Embryonic facial prominence (tissue), 1 donor: ENCODE results near the gene FAM163B.
"Not testable (repeated sequence)": the region's sequence is repeated elsewhere in the genome, so short reads cannot be mapped to it uniquely, and the experiment has no call there.

Source experiments
- DNase-seq: peaks from one replicate; pipeline ENCODE4 v3.0.0-alpha.2; 2016; ENCODE audit errors: extremely low spot score

The FAM163B gene

DNA sequence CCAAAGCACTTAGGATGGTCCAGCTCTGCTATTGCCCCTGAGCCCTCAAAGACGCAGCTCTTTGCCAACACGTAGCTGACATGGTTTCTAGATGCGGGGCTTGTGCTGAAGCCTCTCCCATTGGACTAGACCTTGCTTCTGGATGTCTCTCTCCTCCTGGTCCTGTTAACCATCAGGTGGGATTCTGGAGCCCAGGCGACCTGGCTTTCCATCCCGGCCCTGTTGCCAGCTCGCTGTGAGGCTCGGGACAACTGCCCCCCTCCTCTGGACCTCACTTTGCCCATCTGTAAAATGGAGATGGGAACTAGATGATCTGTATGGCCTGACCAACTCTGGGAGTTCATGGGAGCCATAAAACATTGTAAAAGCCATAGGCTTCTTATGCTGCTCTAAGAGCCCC lies 31.0 kb upstream of the FAM163B start:
- no peak for DNase-seq

DNA sequence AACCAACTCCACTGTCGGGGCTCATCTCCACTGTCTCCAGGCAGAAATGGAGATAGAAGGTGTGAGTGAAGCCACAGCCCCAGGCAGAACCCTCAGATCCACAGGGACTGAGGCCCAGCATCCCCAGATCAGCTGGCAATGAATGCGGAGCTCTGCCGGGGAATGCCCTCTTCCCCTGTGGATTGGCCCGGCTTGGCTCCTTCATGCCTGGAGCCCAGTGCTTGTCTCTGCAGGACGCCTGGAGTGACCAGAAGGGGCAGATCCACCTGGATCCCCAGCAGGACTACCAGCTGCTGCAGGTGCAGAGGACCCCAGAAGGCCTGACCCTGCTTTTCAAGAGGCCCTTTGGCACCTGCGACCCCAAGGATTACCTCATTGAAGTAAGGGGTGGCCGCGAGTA lies 30.4 kb upstream of the FAM163B start:
- no peak for DNase-seq

DNA sequence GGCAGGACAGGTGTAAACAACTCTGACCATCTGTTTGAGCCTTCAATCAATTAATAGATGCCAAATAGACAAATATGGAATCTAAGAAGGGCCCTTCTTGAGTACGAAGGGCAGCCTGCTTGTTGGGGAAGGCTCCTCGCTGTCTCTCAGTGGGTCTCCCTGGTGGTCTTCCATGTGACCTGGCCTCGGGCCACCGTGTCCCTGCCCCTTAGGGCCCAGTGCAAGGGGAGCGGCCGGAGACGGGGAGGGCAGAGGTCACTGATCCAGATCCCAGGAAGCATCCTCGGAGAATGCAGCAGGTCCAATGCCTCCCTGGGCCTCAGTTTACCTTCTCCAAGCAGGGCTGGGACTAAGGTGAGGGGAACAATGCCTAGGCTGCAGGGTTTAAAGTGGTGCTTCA lies 29.5 kb upstream of the FAM163B start:
- no peak for DNase-seq

DNA sequence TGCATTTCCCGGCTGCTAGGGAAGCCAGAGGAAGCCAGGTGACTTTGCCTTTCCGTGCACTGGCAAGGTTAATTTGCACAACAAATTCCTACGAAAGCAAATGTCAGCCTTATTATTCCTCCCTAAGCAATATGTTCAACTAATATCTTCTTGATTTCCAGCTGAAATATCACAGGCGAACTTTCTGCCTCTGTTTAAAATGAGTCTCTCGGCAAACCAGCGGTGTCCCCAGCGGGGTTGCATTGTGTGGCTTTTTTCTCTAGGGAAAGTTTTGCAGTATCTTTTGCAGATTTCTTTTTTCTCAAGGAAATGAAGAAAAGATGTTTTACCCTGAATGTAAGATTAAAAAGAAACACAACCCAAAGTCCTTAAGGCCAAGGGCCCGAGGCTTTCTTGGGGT lies 28.9 kb upstream of the FAM163B start:
- no peak for DNase-seq

DNA sequence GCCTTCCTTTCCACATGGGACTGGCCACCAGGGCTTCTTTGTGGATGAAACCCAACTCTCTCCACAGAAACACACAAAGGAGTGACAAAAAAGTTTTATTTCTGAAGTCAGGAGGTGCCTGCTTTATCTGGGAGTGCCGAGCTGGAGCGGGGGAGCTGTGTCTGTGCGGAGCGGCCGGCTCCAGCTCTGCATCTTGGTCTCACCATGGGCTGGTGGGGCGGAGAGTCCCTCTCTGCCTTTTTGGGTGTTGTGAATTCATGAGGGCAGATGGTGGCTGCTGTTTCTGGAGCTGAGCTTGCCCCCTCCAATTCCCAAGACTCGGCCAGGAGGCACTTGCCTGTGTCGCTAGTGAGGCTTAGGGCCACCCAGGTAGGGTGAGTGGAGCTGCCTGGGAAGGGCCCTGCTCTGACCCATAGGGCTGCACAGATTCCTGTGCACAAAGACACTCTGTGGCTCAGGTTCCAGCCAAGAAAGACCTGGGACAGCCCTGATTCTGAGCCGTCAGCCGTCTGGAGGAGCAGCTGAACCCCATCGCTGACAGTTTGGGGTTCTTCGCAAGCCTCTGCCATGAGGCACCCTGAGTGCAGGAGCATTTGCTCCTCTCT lies 28.4 kb upstream of the FAM163B start:
- DNase-seq: no peak

DNA sequence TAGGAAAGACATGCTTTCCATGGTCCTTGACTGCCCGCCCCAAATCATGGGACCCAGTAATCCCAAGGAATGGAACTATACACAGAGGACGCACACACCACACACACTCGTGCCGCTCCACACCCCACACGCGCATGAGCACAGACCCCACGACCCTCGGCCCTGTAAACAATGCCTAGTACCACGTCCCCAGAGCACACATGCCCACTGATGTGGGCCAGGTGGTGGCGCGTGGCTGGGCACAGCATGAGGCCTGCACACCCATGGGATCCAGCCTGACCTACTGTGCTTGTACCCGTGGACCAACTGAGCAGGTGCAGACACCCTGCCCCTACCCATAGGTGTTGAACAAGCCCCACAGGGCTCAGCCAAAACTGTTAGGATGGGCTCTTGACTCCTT lies 27.7 kb upstream of the FAM163B start:
- no peak for DNase-seq

DNA sequence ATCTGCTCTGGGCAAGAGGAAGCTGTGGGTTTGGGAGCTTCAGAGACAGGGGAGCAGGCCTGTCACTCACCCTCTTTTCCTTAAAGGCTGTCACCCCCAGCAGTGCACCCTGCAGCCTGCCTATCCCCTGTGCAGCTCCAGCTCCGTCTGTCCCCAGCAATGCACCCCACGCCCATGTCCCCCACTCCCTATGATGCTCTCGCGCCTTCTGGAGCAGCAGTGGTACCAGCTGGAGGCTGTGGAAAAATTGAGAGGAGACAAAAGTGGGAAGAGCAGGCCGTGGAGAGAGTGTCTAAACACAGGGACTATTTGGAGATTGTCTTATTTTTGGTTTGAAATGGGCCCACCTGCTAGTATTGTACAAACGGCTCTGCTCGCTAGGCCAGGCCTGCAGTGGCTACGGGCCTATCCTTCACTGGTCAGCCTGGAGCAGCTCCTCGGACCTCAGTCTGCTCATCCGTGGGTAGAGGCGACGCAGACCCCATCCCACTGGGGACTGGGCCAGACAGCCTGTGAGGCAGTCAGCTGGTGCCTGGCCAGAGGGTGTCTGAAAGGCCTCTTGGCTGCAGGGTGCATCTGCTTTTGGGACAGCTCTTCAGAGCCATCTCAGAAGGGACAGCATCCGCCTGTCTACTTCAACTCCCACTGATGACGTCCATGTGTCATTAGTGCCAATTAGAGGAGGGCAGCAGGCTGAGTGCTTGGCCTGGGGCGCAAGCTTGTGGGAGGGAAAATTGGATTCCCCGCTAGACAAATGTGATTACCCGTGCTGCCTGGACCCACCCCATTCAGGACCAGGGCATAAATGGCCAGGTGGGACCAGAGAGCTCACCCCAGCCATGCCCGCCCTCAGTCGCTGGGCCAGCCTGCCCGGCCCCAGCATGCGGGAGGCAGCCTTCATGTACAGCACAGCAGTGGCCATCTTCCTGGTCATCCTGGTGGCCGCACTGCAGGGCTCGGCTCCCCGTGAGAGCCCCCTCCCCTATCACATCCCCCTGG lies 26.6 kb upstream of the FAM163B start, which contains the start of gene DBH:
Gene DBH, plus strand, starts transcription at position 831 of the 999 bp plus-strand sequence. Its CDS starts 9 bp downstream, at position 840.
- no peak for DNase-seq

DNA sequence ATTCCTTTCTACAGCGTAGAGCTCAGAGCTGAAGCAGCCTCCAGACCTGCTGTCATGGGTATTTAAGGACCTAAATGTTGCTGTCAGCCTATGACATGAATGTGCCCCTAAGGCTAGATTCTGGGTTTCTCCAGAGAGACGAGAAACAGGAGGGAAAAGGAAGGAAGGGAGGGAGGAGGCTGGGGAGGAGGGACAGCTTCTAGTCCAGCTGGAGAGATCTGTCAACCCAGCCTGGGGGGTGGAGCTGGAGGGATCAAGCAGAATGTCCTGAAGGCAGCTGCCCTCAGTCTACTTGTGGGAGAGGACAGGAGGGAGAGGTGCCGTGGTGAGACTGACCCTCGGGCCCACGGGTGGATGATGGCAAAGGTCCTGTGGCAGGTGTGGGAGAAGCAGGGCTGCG lies 25.9 kb upstream of the FAM163B start:
- DNase-seq: no peak

DNA sequence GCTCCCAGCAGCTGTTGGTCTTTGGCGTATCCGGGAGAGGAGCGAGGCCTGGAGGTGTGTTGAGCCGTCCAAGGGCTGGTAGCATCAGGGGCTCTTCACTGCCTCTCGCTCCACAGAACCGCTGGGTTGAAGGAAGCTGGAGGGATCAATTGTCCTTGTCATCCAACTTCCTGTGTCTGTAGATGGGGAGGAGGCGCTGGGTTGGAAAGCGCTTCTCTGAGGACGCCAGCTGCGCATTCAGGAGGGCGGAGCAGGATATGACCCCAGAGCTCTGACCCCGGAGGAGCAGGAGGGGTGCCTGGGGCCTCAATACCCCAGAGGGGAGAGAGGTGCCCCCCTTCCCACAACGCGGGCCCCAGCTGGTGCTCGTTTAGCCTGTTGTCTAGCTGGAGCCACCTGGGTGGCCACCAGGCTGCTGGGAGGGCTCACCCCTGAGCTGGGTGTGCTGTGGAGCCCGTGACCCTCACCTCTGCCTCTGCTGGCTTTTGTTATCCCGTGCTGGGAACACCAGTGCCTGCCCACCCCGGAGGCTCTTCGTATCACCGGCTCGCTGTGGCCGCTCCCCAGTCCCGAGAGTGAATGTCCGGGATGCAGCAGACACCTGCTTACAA lies 25.0 kb upstream of the FAM163B start:
- DNase-seq: no peak

DNA sequence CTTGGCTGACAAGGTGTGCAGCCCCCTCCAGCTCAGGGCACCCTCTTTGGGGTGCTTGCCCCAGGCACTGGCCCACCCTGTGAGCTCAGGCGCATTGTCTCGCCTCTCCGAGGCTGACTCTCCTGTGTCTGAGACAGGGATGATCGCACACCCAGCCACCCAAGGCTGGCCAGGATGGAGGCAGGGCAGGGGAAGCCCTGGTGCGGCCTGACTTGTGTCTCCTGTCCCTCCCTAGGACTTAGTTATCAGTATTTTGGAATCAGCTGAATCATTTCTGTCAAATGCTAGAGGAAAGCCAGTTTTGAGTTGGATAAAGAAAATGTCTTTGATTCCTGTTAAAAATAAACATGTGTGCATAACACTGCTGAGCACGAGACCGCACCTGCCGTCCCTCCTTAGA lies 24.5 kb upstream of the FAM163B start:
- DNase-seq: no peak

DNA sequence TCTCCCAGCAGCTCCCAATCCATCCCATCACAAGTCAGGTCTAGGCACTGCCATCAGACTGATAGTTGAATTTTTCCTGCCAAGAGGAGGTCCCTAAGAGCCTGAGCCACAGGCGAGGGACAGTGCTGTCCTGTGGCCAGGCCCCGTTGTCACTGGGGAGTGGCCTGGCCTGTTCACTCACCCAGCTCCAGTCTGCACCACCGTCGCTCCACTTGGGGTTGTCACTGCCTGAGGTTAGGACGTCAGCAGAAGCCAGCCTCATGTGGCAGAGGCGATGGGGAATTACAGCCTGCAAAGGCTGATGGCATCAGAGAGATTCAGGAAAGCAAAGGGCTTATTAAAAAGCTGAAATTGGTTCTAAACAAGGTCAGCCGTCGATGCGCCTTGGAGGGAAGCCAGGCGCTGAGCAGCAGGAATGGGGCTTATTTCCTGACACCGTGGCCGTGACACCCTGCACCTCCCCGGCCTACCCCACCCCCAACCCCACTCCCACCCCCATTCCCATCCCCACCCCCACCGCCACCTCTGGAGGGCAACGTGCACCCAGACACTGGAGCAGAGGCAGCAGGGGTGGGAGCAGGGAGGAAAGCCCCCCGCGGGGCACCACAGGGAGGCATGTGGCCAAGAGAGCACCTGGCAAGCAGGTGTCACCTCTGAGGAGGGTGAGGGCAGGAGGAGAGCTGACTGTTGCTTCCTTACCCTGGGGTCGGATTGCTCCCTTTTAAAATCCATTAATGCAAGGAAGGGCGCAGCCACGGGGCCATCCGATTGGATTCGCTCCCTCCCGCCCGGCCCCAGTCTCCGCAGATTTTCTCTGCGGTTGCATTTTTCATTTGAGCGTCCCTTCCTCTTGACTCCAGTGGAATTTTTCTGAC lies 23.9 kb upstream of the FAM163B start:
- DNase-seq: no peak

DNA sequence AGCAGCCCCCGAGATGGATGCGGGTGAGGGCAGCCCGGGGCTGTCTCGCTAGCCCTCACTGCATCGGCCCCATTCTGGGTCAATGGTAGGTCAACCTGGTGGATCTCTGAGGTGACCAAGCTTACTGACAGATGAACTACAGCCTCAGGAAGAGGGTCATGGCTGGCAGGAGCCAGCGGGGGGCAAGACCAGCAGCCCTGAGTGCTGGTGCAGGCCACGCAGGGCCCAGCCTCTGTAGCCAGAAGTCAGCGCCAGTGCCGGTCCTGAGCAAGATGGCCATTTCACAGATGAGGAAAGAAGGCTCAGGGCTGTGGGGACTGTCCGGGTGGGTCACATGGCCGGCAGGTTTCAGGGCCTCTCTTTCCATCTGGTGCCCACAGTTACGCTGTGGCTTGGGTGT lies 21.9 kb upstream of the FAM163B start:
- no peak for DNase-seq

DNA sequence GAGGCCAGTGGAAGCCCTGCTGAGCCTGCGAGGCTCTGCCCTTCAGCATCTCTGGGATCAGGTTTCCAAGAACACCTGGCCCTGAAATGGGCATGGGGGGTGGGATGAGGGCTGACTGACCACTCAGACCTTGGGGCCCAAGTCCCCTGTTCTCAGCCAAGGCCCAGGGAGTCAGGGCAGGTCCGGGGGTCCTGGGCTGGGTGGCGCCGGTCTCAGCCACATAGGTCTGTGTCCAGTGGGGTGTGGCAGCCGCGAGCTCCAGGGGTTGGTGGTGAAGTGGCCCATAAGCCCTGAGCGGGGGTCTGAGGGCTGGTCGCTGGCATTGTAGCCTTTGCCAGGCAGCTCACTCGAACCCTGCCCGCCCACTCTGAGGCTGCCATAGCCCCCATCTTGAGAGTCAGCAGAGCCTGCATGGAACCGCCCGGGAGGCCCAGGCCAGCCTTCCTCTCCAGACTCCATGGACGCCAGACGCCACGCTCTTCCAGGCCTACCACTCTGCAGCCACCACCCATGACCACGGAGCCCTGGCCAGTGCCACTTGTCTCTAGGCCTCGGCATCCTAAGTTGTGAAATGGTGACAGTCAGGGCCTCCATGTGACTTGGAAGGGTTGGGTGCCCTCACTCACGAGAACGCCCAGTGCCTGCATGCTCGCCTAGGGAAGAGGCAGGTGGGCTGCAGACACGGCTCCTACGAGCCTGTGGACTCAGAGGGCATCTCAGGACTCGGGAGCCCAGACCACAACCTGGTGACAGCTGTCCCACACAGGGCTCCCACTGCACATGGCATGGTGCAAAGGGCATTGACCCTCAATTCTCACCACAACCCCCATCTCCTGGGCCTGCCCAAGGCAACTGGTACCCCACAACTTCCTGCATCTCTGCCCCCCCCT lies 20.3 kb upstream of the FAM163B start:
- DNase-seq: no peak

DNA sequence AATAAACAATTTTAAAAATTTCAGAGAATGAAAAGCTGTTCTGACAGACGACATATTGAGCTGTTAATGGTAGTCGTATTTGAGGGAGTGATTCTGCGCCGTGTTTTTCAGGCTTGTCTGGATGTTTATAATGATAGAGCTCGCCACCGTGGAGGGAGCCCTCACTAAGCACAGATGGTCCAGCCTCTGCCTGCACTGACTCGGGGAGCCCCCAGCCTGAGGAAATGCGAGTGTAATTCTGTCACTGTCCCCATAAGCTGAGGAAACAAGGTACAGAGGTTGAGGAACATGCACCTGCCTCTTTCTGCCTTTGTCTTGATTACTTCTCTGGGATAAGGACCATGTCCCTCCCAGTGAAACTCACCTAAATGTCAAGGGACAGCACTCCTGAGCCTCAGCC lies 19.6 kb upstream of the FAM163B start:
- DNase-seq: no peak

DNA sequence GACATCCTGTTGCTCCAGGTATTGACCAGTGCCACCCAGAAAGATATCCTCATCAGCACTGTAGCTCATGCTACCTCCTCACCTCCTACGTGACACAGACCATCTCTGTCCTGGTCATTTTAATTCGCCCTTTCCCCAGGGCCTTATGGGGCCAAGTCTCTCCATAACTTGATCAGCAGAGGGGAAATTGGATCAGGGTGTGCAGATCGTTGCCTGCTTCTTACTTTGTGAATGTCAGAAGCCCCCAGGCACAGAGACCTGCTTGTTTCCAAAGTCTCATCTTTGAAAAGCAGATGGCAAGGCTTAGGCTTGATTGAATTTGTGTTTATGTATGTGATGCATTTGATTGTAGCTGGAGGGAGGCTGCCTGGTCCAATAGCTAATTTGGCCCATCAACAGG lies 18.2 kb upstream of the FAM163B start:
- no peak for DNase-seq

DNA sequence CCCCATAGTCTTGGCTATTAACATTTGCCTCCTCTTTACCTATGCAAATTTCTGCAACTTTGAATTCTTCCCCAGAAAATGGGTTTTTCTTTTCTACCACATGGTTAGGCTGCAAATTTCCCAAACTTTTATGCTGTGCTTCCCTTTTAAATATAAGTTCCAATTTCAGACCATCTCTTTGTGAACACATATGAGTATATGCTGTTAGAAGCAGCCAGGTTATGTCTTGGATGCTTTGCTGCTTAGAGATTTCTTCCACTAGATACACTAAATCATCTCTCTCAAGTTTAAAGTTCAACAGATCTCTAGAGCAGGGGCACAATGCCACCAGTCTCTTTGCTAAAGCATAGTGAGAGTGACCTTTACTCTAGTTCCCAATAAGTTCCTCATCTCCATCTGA lies 16.8 kb upstream of the FAM163B start:
- not testable (repeated sequence) for DNase-seq

DNA sequence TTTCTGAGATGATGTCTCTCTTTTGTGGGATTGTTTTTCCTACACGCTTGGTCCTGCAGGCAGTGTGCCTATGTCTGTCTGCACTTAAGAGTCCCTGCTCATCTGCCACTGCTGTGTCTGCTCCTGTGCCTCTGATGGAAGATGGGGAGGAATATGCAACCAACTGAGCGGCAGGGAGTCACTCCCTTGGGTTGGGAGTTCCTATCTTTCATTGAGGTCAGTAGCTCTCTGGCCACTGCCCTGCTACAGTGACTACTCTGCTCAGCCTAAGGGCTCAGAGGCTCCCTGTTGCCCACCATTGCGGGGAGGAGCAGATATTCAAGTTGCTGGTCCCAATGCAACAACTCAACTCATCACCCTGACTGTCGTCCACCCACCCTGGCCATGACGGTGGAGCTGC lies 13.4 kb upstream of the FAM163B start:
- DNase-seq: no peak

DNA sequence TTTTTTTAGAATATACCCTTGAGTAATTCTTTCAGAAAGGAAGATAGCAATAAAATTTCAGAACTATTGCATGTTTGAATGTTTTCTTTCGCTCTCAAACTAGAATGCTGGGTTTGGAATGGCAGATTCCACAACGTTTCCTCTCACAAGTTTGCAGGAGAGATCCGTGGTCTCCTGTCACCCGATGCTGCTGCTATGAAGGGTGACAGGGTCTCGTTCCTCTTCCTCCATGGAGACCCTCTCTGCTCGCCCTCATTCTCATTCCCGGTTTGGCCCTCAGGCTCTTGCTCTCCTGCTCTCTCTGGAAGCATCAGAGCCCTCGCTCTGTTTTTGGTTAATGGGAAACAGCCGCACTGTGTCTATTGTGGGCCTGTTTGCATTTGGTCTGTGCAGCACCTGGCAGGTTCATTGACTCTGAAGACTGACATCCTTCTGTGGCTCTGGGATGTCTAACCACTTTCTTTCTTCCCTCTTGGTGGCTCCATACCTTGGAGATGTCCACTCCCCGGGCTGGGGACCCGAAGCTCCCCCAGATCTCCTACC lies 12.6 kb upstream of the FAM163B start:
- no peak for DNase-seq

DNA sequence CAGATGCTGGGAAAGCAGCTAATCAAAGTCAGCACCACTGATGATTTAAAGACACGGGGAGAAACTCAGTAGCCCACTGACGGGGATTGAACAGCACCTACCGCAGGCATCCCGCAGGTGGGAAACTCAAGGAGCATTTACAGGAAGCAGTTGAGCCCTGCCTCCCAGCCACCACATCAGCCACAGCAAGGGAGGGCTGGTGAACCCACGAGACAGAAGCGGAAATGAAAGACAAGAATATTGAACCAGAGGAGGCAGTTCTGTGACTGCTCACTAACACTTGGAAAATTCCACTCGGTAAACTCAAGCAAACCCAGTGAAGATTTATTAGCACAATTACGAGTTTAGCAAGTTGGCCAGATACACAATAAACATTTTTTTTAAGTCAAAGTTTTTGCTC lies 10.6 kb upstream of the FAM163B start:
- DNase-seq: no peak

DNA sequence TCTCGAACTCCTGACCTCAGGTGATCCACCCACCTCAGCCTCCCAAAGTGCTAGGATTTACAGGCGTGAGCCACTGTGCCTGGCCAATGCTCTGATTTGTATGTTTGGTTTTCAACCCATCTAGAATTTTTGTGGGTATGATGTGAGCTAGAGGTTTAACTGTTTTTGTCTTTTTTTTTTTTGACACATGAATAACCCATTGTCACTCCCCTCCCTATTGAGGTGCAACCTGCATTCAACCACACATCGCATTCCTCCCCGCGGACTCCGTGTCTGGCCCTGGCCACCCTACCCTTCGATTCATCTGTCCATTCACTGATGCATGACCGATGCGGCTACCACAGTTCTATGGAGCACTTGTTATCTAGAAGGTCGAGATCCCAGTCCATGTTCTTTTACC lies 9.5 kb upstream of the FAM163B start:
- no peak for DNase-seq
